ENCODE measurements around the gene DNAH3. TPM values are rescaled to one million over a fixed set of nuclear protein-coding genes. Genes with fewer than 3 reads are reported as not detected.
A peak's percentile ranks its signal among the peaks of the same experiment; 100 is the strongest.

The DNAH3 gene
- total and polyA plus RNA-seq, 2 experiments from 2014 or later: not detected

DNA sequence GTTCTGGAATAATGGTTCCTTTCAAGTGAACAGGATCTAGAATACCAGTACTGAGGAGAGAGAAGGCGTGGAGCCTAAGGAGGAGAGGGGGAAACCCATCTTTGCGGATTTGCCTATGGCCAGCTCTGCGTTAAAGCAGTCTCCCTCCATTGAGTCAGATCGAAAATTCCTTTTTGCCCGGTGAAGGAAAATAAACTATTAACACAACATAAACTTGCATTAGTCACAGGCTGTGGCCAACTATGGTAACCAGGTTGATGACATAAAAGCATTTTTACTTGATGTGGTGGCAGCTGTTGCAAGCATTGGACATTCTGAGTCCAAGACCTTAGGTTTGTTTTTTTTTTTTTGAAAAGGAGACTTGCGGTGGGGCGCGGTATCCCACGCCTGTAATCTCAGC, 16.7 kb upstream of the DNAH3 start:
- Histone ChIP-seq H3K9me3 (ENCODE audit: low read depth) (no peaks in the 10 kb centered on the region), H2AFZ (no peak overlapping the region), H4K20me1 (ENCODE audit: insufficient read depth) (no peaks in the 10 kb centered on the region), H3K9ac (no peak overlapping the region), H3K4me2 (ENCODE audit: unreplicated experiment) (peak overlapping the region; percentile 44), H3K27me3 (replicated peaks; ENCODE audit: insufficient read depth) (no peaks in the 10 kb centered on the region), H3K27ac (peak overlapping the region; percentile 68), H3K4me1 (ENCODE audit: insufficient read depth) (peaks cover 28% of the 10 kb centered on the region), H3K79me2 (ENCODE audit: insufficient read depth) (no peaks in the 10 kb centered on the region), H3K9me2 (ENCODE audit: insufficient read depth) (no peaks in the 10 kb centered on the region), H3F3A (ENCODE audit: insufficient read depth) (peaks cover 10% of the 10 kb centered on the region), H3K4me3 (no peak overlapping the region), H3K36me3 (ENCODE audit: low read depth) (peaks cover 23% of the 10 kb centered on the region; the same call in 1 of the 2 replicates)
- peak; percentile 92 for DNase-seq
- in situ Hi-C loops (cut with MboI): no loop called here
- TF ChIP-seq EZH2phosphoT487 (IDR thresholded peaks at IDR 0.05; ENCODE audit: insufficient read depth, low read depth) (no peak), EZH2 (IDR thresholded peaks at IDR 0.05; ENCODE audit: insufficient read depth, poor library complexity, severe bottlenecking) (no peak)
- 51 to 58% methylated on average over 8 to 9 of the region's 9 CpGs for WGBS, 2 experiments (ENCODE audit: low coverage in 1 of 2, low lambda C conversion rate in 2 of 2, missing lambda C conversion rate in 2 of 2)

DNA sequence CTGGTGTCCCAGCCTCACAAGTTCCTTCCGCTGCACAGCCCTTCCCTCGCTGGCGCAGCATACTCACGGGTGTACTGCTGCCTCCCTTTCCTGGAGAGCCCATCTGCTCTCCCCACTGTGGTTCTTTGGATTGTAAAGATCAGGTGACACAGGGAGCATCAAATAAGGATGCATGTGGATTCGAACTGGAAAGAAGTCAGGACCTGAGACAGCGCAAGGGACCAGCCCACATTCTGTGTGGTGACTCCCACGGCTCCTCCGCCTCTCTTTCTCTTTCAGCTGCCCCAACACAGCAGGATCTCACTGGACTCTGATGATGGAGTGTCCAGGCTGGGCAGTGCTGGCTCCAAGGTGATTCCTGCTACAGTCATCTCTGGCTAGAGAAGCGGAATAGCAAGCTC, 15.9 kb upstream of the DNAH3 start:
- Histone ChIP-seq H3K79me2 (ENCODE audit: insufficient read depth) (no peaks in the 10 kb centered on the region), H3K9me3 (ENCODE audit: low read depth) (no peaks in the 10 kb centered on the region), H2AFZ (no peak overlapping the region), H3K9ac (no peak overlapping the region), H3K4me3 (no peak overlapping the region), H3K27me3 (replicated peaks; ENCODE audit: insufficient read depth) (no peaks in the 10 kb centered on the region), H3K4me2 (ENCODE audit: unreplicated experiment) (no peak overlapping the region), H3K4me1 (ENCODE audit: insufficient read depth) (peaks cover 28% of the 10 kb centered on the region), H3K9me2 (ENCODE audit: insufficient read depth) (no peaks in the 10 kb centered on the region), H4K20me1 (ENCODE audit: insufficient read depth) (no peaks in the 10 kb centered on the region), H3K36me3 (ENCODE audit: low read depth) (peaks cover 17% of the 10 kb centered on the region; the same call in 1 of the 2 replicates), H3K27ac (no peak overlapping the region), H3F3A (ENCODE audit: insufficient read depth) (peaks cover 11% of the 10 kb centered on the region)
- DNase-seq: peak; percentile 33
- TF ChIP-seq EZH2phosphoT487 (IDR thresholded peaks at IDR 0.05; ENCODE audit: insufficient read depth, low read depth) (no peak), EZH2 (IDR thresholded peaks at IDR 0.05; ENCODE audit: insufficient read depth, poor library complexity, severe bottlenecking) (no peak)
- WGBS, 2 experiments (ENCODE audit: low coverage in 1 of 2, low lambda C conversion rate in 2 of 2, missing lambda C conversion rate in 2 of 2): 91 to 94% methylated on average over 9 of the region's 9 CpGs
- in situ Hi-C loops (cut with MboI): no loop called here

- Histone ChIP-seq H3K4me2 (ENCODE audit: unreplicated experiment) (no peak overlapping the region), H3K4me1 (ENCODE audit: insufficient read depth) (peaks cover 41% of the 10 kb centered on the region), H3K27me3 (replicated peaks; ENCODE audit: insufficient read depth) (no peaks in the 10 kb centered on the region), H3K9me3 (ENCODE audit: low read depth) (no peaks in the 10 kb centered on the region), H3K4me3 (no peak overlapping the region), H3F3A (ENCODE audit: insufficient read depth) (peaks cover 26% of the 10 kb centered on the region), H3K36me3 (ENCODE audit: low read depth) (0 out of 2 replicates have a peak, but pooled peaks cover 3% of the 10 kb centered on the region), H4K20me1 (ENCODE audit: insufficient read depth) (no peaks in the 10 kb centered on the region), H3K79me2 (ENCODE audit: insufficient read depth) (no peaks in the 10 kb centered on the region), H2AFZ (no peak overlapping the region), H3K9me2 (ENCODE audit: insufficient read depth) (no peaks in the 10 kb centered on the region), H3K9ac (no peak overlapping the region), H3K27ac (no peak overlapping the region)
- in situ Hi-C loops (cut with MboI): no loop called here
- WGBS, 2 experiments (ENCODE audit: low coverage in 1 of 2, low lambda C conversion rate in 2 of 2, missing lambda C conversion rate in 2 of 2): 95% methylated on average over 7 of the region's 7 CpGs
- TF ChIP-seq EZH2phosphoT487 (IDR thresholded peaks at IDR 0.05; ENCODE audit: insufficient read depth, low read depth) (no peak), EZH2 (IDR thresholded peaks at IDR 0.05; ENCODE audit: insufficient read depth, poor library complexity, severe bottlenecking) (no peak)
- no peak for DNase-seq
Measured at GRCh38 chr16:21164521-21165168, 14.0 kb upstream of the DNAH3 start.

- Histone ChIP-seq H3K4me3 (no peak overlapping the region), H3K9ac (no peak overlapping the region), H3K79me2 (ENCODE audit: insufficient read depth) (no peaks in the 10 kb centered on the region), H3F3A (ENCODE audit: insufficient read depth) (peaks cover 22% of the 10 kb centered on the region), H2AFZ (no peak overlapping the region), H3K27ac (no peak overlapping the region), H3K4me2 (ENCODE audit: unreplicated experiment) (no peak overlapping the region), H3K9me2 (ENCODE audit: insufficient read depth) (no peaks in the 10 kb centered on the region), H3K27me3 (replicated peaks; ENCODE audit: insufficient read depth) (no peaks in the 10 kb centered on the region), H3K9me3 (ENCODE audit: low read depth) (no peaks in the 10 kb centered on the region), H4K20me1 (ENCODE audit: insufficient read depth) (no peaks in the 10 kb centered on the region), H3K36me3 (ENCODE audit: low read depth) (0 out of 2 replicates have a peak, but pooled peaks cover 3% of the 10 kb centered on the region), H3K4me1 (ENCODE audit: insufficient read depth) (peaks cover 34% of the 10 kb centered on the region)
- 83 to 91% methylated on average over 4 of the region's 4 CpGs for WGBS, 2 experiments (ENCODE audit: low coverage in 1 of 2, low lambda C conversion rate in 2 of 2, missing lambda C conversion rate in 2 of 2)
- TF ChIP-seq EZH2 (IDR thresholded peaks at IDR 0.05; ENCODE audit: insufficient read depth, poor library complexity, severe bottlenecking) (no peak), EZH2phosphoT487 (IDR thresholded peaks at IDR 0.05; ENCODE audit: insufficient read depth, low read depth) (no peak)
- in situ Hi-C loops (cut with MboI): no loop called here
- peak; percentile 35 for DNase-seq
Measured at GRCh38 chr16:21163576-21163975, 12.9 kb upstream of the DNAH3 start.

All from GM23248 (cell line).